ENCODE results near the gene CTNNAL1.

- no peak for TF ChIP-seq CTCF (IDR thresholded peaks at IDR 0.05 in 8 of 11, conservative IDR thresholded peaks at IDR 0.05 in 3 of 11)
- TF ChIP-seq POLR2A (IDR thresholded peaks at IDR 0.05) = no peak
Observed at GRCh38 chr9:108956022-108956630, 57.2 kb downstream of the CTNNAL1 start.

Measured in spleen (tissue), 7 donors.